Activated CD8-positive, alpha-beta memory T cell treated with anti-CD3 and anti-CD28 coated beads, Interleukin-2, amount 50 U/mL, for 1 hour (primary cell): ENCODE data around the gene ZNF780A.
A peak's percentile ranks its signal among the peaks of the same experiment; 100 is the strongest.
"Not testable (repeated sequence)": the region's sequence is repeated elsewhere in the genome, so short reads cannot be mapped to it uniquely, and the experiment has no call there.

Source experiments
- DNase-seq: peaks from one replicate; pipeline ENCODE4 v3.0.0-alpha.2; 2020; ENCODE audit errors: extremely low read depth

ZNF780A gene

DNA sequence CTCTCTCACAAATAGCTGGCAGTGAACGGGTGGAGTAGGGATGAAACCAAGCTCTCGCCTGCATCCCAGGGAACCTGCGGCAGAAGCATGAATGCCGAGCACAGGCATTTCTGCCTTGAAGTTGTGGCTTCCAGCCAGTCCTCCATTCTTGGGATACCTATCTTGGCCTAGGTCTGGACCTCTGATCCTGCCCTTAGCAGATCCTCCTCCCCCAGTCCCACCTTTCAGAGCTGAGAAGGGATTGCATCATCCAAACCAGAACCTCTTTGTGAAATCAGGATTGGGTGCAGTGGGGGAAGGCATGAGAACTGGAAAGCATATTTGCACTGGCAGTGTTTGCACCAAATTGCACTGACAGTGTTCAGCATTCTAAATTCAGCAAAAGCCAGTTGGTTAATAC lies 5.8 kb downstream of the ZNF780A start:
- DNase-seq, result no peak

DNA sequence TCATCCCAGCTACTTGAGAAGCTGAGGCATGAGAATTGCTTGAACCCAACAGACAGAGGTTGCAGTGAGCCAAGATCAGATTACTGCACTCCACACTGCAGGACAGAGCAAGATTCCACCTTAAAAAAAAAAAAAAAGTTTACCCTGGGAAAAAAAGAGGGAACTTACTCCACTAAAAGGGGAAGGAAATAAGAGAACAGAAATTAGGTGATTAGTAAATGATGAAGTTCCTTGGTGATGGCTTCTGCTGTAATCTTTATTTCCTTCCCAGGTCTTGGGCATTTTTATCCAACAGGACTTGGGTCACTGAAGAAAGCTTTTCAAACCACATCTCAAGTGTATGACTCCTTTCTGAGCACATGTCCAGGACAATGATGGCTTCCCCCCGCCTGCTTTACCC lies 9.3 kb downstream of the ZNF780A start:
- no peak for DNase-seq

DNA sequence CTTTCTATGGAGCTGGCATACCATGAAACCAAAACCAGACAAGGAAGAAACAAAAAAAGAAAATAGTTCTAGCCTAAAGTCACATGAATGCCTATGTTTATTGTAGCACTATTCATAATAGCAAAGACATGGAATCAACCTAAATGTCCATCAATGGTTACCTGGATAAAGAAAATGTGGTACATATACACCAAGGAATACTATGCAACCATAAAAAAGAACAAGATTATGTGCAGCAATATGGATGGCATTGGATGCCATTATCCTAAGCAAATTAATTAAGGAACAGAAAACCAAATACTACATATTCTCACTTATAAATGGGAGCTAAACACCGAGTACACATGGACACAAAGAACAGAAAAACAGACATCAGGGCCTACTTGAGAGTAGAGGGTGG lies 10.5 kb downstream of the ZNF780A start:
- no peak for DNase-seq

DNA sequence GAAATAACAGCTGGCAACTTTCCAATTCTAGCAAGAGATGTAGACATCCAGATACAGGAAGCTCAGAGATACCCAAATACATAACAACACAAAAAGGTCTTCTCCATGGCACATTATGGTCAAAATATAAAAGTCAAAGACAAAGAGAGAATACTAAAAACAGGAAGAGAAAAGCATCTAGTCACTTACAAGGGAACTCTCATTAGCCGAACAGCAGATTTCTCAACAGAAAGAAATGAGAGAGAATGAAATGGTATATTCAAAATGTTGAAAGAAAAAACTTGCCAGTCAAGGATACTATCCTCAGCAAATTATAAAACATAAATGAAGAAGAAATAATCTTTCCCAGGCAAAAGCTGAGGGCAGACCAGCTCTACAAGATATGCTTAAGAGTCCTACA lies 12.4 kb downstream of the ZNF780A start:
- no peak for DNase-seq

DNA sequence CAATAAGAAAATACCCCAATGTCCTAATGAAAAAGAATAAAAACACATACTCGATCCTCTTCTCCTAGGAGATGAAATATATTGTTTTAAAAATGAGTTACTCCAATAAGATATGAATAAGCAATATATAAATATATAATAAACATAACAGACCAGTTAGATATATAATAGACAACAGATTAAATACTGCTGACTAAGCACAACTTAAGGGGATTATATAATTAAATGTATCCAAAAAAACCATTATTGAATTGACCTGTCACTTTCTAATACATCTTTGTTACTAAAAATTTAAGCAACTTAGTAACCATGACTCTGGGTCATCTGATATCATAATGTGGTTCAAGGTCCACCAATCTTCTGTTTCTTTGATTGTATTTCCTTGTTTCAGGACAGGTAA lies 20.7 kb downstream of the ZNF780A start:
- no peak for DNase-seq

DNA sequence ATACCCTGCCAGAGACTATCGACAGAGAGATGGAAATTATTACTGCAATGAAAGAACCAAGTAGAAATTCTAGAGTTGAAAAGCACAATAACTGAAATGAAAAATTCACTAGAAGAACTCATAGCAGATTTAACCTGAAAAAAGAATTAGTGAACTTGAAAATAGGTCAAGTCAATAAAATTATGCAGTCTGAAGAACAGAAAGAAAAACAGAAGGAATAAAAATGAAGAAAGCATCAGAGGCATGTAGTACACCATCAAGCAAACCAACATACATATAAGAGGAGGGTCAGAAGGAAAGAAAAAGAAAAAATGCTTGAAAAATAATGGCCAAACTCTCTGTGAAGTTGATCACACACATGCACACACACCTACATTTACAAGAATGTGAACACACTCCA lies 31.1 kb downstream of the ZNF780A start:
- no peak for DNase-seq

DNA sequence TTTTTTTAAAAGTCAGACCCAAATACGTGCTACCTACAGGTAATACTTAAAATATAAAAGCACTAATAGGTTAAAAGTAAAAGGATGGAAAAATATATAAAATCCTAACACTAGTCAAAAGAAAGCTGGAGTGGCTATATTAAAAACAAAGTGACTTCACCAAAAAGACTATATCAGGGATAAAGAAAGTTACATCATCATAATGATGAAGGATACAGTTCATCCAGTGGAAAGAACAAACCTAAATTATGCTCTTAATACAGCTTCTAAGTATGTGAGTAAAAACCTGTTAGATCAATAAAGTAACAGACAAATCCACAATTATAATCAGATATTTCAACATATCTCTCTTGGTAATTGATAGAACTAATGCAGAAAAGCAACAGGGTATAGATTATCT lies 33.6 kb downstream of the ZNF780A start:
- no peak for DNase-seq

DNA sequence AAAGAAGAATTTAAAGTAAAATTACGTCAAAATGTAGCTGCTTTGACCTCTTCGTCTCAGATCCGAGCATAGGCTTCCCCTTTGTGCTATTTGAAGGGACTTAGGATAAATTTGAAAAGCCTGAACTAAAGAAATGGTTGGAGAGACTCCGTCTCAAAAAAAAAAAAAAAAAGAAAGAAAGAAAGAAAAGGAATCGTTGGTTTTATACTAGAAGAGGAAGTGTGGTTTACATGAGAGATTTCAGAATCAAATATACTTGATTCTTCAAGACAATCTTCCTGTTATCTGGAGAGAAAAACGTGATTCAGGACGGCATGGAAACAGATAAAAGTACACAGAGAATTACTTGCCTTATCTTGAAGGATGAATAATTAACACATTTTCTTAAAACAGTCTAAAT lies 34.2 kb downstream of the ZNF780A start:
- DNase-seq, result no peak

DNA sequence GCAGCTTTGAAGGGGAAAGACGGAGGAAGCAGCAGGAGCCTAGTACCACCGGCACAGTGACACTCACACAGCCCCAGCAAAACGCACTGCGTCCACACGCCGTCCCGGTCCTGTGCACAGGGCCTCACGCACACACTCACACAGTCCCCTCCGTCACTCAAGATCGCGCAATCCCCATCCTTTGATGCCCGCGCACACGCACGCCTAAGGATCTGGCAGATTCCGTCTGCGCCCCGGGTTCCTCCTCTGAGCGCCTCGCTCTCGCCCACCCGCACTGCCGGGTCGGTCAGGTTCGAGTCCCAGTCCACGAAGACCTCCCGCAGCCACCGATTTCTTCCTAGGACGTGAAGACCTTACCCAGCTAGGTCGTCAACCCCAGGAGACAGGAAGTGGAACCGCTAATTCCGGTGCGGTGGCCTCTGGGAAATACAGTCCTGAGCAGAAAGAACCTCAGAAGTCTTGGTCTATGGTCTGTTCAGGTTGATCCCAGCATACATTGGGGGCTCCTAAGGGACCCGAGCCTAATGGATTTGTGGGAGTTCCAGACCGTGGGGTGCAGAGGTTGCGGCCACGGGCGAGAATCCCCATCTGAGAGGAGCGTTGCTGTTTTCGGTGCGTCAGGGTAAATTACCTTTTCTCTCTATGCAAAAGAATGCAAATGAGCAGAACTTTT lies 34.8 kb downstream of the ZNF780A start, which contains the start of gene ZNF780B:
ZNF780B (minus strand) TSS at position 400 of the 673 bp plus-strand sequence. CDS start 5,899 bp downstream, outside the sequence.
- peak; percentile 10 for DNase-seq

DNA sequence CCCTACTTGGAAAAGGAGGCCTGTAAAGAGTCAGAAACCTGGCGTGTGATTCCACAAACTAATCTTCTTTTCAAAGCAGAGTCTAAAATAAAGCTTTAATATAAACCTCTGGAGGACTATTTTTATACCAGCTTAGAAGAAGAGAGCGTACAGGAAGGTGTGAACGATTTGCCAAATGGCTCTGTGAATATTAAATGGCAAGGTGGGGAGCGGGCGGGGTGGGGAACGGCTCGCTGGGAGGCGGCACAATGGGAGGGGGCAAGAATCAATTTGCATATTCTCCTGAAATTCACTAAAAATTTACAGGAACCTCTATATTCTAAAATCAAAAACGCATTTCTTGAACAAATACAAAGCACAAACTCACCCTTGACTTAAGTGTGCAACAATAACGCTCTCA lies 35.7 kb downstream of the ZNF780A start:
- DNase-seq, result no peak

DNA sequence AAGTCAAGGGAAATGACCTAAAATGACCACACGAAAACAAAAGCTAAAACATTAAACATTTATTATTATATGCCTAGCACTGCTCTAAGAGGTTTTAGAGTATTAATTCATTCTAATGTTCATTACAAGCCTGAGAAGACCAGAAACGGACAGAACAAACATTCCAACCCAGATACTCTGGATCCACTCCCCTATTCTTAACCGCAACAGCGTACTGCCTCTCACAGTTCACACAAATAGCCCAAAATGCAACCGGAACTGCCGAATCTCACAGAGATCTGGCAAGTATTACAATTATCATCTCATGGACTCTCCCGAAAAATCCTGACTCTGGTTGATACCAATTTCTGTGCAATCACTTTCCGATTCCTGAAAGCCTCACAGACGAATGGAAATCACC lies 36.1 kb downstream of the ZNF780A start:
- no peak for DNase-seq

DNA sequence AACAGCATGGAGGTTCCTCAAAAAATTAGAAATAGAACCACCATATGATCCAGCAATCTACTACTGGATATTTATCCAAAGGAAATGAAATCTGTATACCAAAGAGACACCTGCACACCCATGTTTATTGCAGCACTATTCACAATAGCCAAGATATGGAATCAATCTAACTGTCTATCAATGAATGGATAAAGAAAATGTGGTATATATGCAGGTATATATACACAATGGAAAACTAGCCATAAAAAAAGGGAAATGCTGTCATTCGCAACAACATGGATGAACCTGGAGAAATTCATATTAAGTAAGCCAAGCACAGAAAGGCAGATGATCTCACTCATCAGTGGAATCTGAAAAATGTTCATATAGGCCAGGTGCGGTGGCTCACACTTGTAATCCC lies 37.3 kb downstream of the ZNF780A start:
- DNase-seq, result no peak

DNA sequence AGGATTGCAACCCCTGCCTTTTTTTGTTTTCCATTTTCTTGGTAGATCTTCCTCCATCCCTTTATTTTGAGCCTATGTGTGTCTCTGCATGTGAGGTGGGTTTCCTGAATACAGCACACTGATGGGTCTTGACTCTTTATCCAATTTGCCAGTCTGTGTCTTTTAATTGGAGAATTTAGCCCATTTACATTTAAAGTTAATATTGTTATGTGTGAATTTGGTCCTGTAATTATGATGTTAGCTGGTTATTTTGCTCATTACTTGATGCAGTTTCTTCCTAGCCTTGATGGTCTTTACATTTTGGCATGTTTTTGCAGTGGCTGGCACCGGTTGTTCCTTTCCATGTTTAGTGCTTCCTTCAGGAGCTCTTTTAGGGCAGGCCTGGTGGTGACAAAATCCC lies 49.0 kb downstream of the ZNF780A start:
- not testable (repeated sequence) for DNase-seq

DNA sequence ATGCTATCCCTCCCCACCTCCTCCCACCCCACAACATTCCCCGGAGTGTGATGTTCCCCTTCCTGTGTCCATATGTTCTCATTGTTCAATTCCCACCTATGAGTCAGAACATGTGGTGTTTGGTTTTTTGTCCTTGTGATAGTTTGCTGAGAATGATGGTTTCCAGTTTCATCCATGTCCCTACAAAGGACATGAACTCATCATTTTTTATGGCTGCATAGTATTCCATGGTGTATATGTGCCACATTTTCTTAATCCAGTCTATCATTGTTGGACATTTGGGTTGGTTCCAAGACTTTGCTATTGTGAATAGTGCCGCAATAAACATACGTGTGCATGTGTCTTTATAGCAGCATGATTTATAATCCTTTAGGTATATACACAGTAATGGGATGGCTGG lies 52.7 kb downstream of the ZNF780A start:
- DNase-seq, result not testable (repeated sequence)

DNA sequence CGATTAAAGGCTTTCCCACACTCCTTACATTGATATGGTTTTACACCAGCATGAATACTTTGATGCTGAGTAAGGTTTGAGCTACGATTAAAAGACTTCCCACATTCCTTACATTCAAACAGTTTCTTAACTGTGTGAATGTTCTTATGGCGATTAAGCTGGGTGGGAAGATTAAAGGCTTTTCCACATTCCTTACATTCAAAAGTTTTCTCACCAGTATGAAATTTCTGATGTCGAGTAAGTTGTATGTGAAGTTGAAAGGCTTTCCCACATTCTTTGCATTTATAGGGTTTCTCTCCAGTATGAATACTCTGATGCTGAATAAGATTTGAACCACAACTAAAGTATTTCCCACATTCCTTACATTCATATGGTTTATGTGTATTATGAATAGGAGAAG lies 54.7 kb downstream of the ZNF780A start:
- no peak for DNase-seq

DNA sequence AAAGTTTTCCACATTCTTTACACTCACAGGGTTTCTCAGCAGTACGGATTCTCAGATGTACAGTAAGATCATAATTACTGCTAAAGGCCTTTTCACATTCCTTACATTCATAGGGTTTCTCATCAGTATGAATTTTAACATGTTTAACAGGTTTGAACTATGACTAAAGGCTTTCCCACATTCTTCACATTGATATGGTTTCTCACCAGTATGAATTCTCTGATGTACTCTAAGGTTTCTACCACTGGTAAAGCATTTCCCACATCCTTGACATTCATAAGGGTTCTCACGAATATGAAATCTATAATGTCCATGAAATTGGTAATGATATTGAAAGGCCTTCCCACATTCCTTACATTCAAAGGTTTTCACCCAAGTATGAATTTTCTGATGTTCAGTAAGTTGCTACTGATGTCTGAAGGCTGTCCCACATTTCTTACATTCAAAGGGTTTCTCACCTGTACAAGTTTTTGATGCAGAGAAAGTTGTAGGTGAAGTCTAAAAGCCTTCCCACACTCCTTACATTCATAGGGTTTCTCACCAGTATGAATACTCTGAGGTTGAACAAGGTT lies 56.7 kb downstream of the ZNF780A start:
- DNase-seq, result no peak

DNA sequence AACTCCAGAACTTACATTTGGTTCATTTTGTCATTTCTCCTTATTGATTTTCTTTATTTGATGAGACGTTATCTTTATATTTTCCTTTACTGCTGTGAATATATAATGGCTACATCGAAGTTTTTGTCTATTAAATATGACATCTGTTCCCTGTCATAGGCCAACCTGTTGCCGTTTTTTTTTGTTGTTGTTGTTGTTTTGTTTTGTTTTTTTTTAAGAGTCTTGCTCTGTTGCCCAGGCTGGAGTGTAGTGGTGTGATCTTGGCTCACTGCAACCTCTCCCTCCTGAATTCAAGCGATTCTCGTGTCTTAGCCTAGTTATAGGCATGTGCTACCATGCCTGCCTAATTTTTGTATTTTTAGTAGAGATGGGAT lies 64.2 kb downstream of the ZNF780A start:
- no peak for DNase-seq

DNA sequence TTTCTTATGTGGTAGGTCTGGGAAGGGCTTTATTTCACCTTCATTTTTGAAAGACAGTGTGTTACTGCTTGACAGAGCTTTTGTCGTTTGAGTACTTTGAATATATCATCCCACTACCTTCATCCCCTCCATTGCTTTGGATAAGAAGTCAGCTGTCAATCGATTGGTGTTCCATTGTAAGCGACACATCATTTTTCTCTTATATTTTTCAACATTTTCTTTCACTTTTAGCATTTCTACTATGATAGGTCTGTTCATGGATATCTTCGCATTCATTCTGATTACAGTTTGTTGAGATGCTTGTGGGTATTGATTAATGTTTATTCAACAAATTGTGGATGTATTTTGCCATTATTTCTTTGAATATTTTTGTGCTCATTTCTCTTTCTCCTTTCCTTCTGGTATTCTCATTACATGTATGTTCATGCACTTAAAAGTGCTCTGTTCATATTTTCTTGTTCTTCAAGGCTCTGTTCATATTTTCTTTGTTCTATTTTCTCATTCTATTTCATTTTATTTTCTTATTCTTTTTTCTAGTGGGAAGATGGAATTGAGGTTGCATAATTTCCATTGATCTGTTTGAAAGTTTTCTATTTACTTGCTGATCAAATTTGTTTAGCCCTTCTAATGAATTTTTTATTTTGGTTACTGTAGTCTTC lies 64.7 kb downstream of the ZNF780A start:
- no peak for DNase-seq

DNA sequence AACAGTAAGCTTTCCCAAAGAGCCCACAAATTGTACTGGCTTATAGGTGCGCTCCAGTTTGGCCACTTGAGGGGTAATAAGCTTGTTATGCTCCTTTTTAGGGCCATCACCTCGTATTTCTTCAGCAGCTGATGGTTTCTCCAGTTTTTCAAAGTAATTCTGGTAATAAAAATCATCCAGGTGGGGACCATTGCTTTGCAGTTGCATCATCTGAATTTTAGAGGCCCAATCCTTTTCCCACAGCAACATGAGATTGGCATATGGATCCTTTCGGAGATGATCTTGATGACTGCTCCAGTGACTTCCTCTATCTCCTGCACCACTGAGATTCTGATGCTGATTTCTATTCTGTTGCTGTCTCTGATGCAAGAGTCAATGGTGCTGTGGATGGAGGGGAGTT lies 66.8 kb downstream of the ZNF780A start:
- DNase-seq, result no peak
